ACC112 (cell line): Measurements from ENCODE around the gene HES2.
"Not testable (repeated sequence)": the region's sequence is repeated elsewhere in the genome, so short reads cannot be mapped to it uniquely, and the experiment has no call there.

Experiments used
- H2AFZ ChIP-seq: fragments of 200-600 bp; sonication (generic); one replicate; pipeline ENCODE4 v1.6.0; 2017; ENCODE audit warnings: antibody characterized with exemption, low read length; ENCODE audit not compliant: unreplicated experiment
- H3K27ac ChIP-seq: fragments of 200-600 bp; sonication (generic); 2 replicates; pipeline ENCODE4 v1.5.1; 2014; ENCODE audit warnings: low read depth, mild to moderate bottlenecking, antibody characterized with exemption, low read length, moderate library complexity
- H3K27me3 ChIP-seq: fragments of 200-600 bp; sonication (generic); 2 replicates; pipeline ENCODE4 v1.6.1; 2014; ENCODE audit warnings: mild to moderate bottlenecking, antibody characterized with exemption, low read length, moderate library complexity, mixed read lengths; ENCODE audit not compliant: insufficient read depth
- H3K36me3 ChIP-seq: fragments of 200-600 bp; sonication (generic); 2 replicates; pipeline ENCODE4 v1.6.1; 2016; ENCODE audit warnings: mild to moderate bottlenecking, antibody characterized with exemption, low read length, moderate library complexity, mixed read lengths; ENCODE audit not compliant: insufficient read depth
- H3K4me1 ChIP-seq: fragments of 200-600 bp; sonication (generic); one replicate; pipeline ENCODE4 v1.6.1; 2016; ENCODE audit warnings: low read length, mixed read lengths; ENCODE audit not compliant: insufficient read depth, unreplicated experiment, control insufficient read depth
- H3K4me3 ChIP-seq: fragments of 200-600 bp; sonication (generic); 2 replicates; pipeline ENCODE4 v1.5.1; 2014; ENCODE audit warnings: mild to moderate bottlenecking, low read depth, low read length
- H3K79me2 ChIP-seq: fragments of 200-600 bp; sonication (generic); one replicate; pipeline ENCODE4 v1.6.0; 2016; ENCODE audit warnings: low read length; ENCODE audit not compliant: control insufficient read depth, unreplicated experiment, insufficient read depth

HES2 gene

DNA sequence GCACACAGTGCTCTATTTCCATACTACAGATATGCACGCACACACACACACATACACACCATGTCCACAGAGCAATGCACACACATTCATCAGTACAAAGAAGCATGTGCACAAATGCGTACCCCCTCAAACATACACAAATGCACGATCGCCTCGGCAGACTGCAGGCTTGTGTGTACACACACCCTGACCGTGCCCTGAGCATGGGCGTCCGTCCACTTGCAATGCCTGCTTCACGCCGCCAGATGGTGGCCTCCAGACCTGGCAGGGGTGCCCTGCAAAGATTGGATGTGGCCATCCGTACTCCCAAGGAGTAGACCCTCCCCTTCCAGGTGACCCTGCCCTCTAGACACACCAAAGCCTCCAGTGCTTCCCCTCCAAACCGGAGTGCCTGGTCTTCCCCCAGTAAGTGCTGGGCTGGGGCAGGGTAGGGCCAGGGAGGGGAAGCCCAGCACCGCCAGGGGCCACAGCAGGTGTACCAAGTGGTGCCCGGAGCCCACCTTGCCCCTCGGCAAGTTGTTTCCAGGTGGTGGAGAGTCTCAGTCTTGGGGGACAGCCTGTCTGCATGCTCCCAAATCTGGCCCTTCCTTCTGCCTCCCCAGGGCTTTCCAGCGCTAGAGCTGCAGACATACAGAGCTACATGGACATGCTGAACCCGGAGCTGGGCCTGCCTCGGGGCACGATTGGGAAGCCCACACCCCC is 25.5 kb upstream of the HES2 start:
- H3K4me1 ChIP-seq = no peaks in the 10 kb centered on the region
- peaks cover 53% of the 10 kb centered on the region for H3K27me3 ChIP-seq
- H3K27ac ChIP-seq = no peak overlapping the region
- H3K4me3 ChIP-seq = no peak overlapping the region
- no peaks in the 10 kb centered on the region for H3K36me3 ChIP-seq
- no peak overlapping the region for H2AFZ ChIP-seq
- no peaks in the 10 kb centered on the region for H3K79me2 ChIP-seq

DNA sequence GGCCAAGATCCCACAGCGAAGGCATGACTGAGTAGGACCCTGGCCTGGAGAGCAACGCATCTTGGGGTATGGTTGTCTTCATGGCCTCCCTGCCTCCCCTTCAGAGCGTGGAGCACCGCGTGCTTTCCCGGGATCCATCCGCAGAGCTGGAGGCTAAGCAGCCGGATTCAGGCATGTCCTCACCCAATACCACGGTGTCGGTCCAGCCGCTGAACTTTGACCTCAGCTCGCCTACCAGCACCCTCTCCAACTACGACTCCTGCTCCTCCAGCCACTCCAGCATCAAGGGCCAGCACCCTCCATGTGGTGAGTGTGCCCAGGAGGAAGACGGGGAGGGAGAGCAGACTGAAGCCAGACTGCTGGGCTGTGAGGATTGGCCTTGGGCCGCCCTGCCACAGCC is 24.7 kb upstream of the HES2 start:
- no peak overlapping the region for H3K27ac ChIP-seq
- H2AFZ ChIP-seq = no peak overlapping the region
- H3K79me2 ChIP-seq = no peaks in the 10 kb centered on the region
- H3K27me3 ChIP-seq = peaks cover 44% of the 10 kb centered on the region
- H3K4me3 ChIP-seq = no peak overlapping the region
- peaks cover 1% of the 10 kb centered on the region for H3K4me1 ChIP-seq
- H3K36me3 ChIP-seq = no peaks in the 10 kb centered on the region

GRCh38 chr1:6443339-6444115 is 23.8 kb upstream of the HES2 start:
- H3K4me3 ChIP-seq = no peak overlapping the region
- H2AFZ ChIP-seq = no peak overlapping the region
- H3K27me3 ChIP-seq = peaks cover 38% of the 10 kb centered on the region
- H3K36me3 ChIP-seq = no peaks in the 10 kb centered on the region
- H3K79me2 ChIP-seq = no peaks in the 10 kb centered on the region
- no peak overlapping the region for H3K27ac ChIP-seq
- H3K4me1 ChIP-seq = peaks cover 6% of the 10 kb centered on the region

GRCh38 chr1:6441586-6441985 is 21.9 kb upstream of the HES2 start:
- Histone ChIP-seq H3K27ac (no peak overlapping the region), H3K27me3 (peaks cover 19% of the 10 kb centered on the region), H3K4me3 (no peak overlapping the region), H3K36me3 (no peaks in the 10 kb centered on the region), H2AFZ (no peak overlapping the region), H3K4me1 (peaks cover 6% of the 10 kb centered on the region), H3K79me2 (no peaks in the 10 kb centered on the region)

GRCh38 chr1:6440198-6441126 is 20.7 kb upstream of the HES2 start:
- no peaks in the 10 kb centered on the region for H3K79me2 ChIP-seq
- no peaks in the 10 kb centered on the region for H3K36me3 ChIP-seq
- peaks cover 16% of the 10 kb centered on the region for H3K27me3 ChIP-seq
- no peak overlapping the region for H2AFZ ChIP-seq
- peaks cover 6% of the 10 kb centered on the region for H3K4me1 ChIP-seq
- peak overlapping the region; percentile 45; the same call in 1 of the 2 replicates for H3K4me3 ChIP-seq
- no peak overlapping the region for H3K27ac ChIP-seq

DNA sequence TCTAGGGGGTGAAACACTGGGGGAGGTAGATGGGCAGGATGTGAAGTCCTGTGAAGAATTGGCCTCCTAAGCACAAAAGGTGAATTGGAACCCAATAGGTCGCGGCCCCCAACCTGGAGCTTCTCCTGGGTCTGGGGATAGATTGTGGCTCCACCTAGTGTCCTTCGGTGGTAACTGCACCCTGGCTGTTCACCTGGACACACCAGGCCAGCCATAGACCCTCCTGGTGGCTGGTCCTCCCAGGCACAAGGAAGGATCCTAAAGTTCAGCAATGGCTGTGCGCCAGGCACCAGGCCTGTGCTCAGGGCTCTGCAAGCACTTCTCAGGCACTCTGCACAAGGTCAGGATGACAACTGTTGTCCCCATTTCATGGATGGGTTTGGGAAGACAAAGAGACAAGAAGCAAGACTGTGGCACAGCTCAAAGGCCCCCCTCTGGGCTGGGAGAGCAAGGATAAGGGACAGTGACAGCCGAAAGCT is 18.4 kb upstream of the HES2 start:
- Histone ChIP-seq H3K27me3 (peaks cover 16% of the 10 kb centered on the region), H3K4me1 (peaks cover 6% of the 10 kb centered on the region), H3K36me3 (no peaks in the 10 kb centered on the region), H3K79me2 (no peaks in the 10 kb centered on the region), H2AFZ (no peak overlapping the region), H3K27ac (no peak overlapping the region), H3K4me3 (no peak overlapping the region)

GRCh38 chr1:6437012-6437700 is 17.4 kb upstream of the HES2 start:
- H3K79me2 ChIP-seq, H3K4me1 ChIP-seq, H3K36me3 ChIP-seq, H3K27ac ChIP-seq, H2AFZ ChIP-seq, H3K4me3 ChIP-seq: not testable (repeated sequence)
- H3K27me3 ChIP-seq = peaks cover 16% of the 10 kb centered on the region

GRCh38 chr1:6436277-6436676 is 16.6 kb upstream of the HES2 start:
- H3K27me3 ChIP-seq, H2AFZ ChIP-seq, H3K79me2 ChIP-seq, H3K4me1 ChIP-seq, H3K36me3 ChIP-seq, H3K27ac ChIP-seq, H3K4me3 ChIP-seq: not testable (repeated sequence)

GRCh38 chr1:6435547-6435946 is 15.8 kb upstream of the HES2 start:
- H3K27me3 ChIP-seq = peaks cover 5% of the 10 kb centered on the region; the same call in 1 of the 2 replicates
- no peaks in the 10 kb centered on the region for H3K36me3 ChIP-seq

DNA sequence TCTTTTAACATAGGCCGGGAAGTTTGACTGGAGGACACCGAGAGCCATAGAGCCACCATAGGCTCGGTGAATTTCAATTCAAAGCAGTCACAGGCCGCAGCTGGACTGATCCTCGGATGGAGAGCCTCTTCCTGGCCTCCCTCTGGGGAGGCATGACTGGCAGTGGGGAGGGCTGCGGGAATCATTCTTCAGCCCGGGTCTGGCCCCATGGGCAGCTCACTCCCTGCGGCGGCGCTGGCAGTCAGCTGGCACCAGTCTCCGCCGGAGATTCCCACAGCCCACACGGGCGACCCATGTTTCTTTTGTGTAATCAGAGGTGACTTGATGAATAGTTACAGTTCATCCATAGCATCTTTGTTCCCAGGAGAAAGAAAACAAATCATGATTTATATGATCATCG is 15.4 kb upstream of the HES2 start:
- H3K4me3 ChIP-seq = no peak overlapping the region
- peaks cover 7% of the 10 kb centered on the region; the same call in 1 of the 2 replicates for H3K27me3 ChIP-seq
- peaks cover 6% of the 10 kb centered on the region for H3K4me1 ChIP-seq

More at GRCh38 chr1:6435547-6435946, 15.8 kb upstream of the HES2 start:
- H3K27ac ChIP-seq = no peak overlapping the region
- peaks cover 6% of the 10 kb centered on the region for H3K4me1 ChIP-seq
- no peak overlapping the region for H3K4me3 ChIP-seq
- no peaks in the 10 kb centered on the region for H3K79me2 ChIP-seq
- H2AFZ ChIP-seq = no peak overlapping the region

More for the DNA sequence above, 15.4 kb upstream of the HES2 start:
- no peak overlapping the region for H2AFZ ChIP-seq
- no peaks in the 10 kb centered on the region for H3K79me2 ChIP-seq
- H3K27ac ChIP-seq = no peak overlapping the region
- H3K36me3 ChIP-seq = no peaks in the 10 kb centered on the region
